Ureter (tissue), 1 donor: Measurements from ENCODE around the gene KRT14. TPM values are rescaled to one million over a fixed set of nuclear protein-coding genes. Genes with fewer than 3 reads are reported as not detected.
A peak's percentile ranks its signal among the peaks of the same experiment; 100 is the strongest.

ENCODE experiments used
- DNase-seq: peaks from one replicate; pipeline ENCODE4 v3.0.0-alpha.2; 2020; ENCODE audit warnings: low spot score
- total RNA-seq: library from RNA; stranded (reverse); gene quantifications from one replicate; pipeline ENCODE4 v1.2.4, GENCODE V29; 2023
- donor health status: DM: yes; HTN: yes; CAD: no.

Gene KRT14
- total RNA-seq, 1 donor from 2014 or later: 0.52 TPM

GRCh38 chr17:41579484-41580243 is 7.0 kb downstream of the KRT14 start:
- peak; percentile 90 for DNase-seq

GRCh38 chr17:41578971-41579370 is 7.7 kb downstream of the KRT14 start:
- DNase-seq: no peak

GRCh38 chr17:41578538-41578937 is 8.2 kb downstream of the KRT14 start:
- DNase-seq: no peak

- DNase-seq: peak; percentile 54
These were observed 10.0 kb downstream of the KRT14 start for GRCh38 chr17:41576740-41577139.

- no peak for DNase-seq
These were observed 11.4 kb downstream of the KRT14 start for GRCh38 chr17:41575336-41575735.

GRCh38 chr17:41571561-41572434 is 14.9 kb downstream of the KRT14 start, which contains the start of gene KRT9:
Gene KRT9 (minus strand): TSS chr17:41572059. CDS start chr17:41571992, 67 bp downstream.
- no peak for DNase-seq

DNA sequence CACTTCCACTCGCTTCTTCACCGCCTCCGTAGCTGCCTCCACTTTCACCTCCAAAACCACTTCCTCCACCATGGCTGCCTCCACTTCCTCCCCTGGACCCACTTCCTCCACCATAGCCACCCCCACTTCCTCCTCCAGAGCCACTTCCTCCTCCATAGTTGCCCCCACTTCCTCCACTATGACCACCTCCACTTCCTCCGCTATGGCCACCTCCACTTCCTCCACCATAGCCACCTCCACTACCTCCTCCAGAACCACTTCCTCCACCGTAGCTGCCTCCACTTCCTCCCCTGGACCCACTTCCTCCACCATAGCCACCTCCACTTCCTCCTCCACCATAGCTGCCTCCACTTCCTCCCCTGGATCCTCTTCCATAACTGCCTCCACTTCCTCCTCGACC is 19.4 kb downstream of the KRT14 start:
- no peak for DNase-seq

DNA sequence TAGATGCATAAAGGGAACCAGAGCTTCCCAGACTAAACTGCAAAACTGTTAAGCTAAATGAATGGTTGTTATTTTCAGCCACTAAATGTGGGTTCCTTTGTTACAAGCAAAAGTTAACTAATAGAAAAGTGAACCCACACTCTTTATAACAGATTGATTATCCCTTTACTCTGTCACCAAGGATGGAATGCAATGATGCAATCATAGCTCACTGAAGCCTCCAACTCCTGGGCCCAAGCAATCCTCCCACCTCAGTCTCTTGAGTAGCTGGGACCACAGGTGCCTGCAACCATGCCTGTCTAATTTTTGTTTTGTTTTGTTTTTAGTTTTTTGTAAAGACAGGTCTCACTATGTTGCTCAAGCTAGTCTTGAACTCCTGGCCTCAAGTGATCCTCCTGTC is 21.4 kb downstream of the KRT14 start:
- DNase-seq: no peak

- no peak for DNase-seq
These were observed 23.0 kb downstream of the KRT14 start for GRCh38 chr17:41563607-41564170.

- no peak for DNase-seq
These were observed 25.1 kb downstream of the KRT14 start for GRCh38 chr17:41561554-41561953.

DNA sequence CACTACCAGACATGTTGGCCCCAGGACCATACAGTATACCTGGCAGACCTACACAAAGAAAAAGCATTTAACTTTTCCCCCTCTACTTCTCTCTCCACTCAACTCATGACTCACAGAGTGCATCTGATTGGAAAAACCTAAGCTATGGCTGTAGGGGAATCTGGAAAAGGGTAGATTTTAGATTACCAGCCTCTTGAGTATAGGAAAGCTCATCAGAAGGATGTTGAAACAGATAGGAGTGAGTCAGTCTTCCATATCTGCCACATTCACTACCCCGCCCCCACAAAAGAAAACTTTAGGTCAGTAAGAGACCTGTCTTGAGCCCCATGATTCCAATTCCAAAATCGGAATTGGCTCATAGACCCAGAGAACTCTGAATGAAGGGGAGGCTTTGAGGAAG is 27.1 kb downstream of the KRT14 start:
- no peak for DNase-seq

- no peak for DNase-seq
These were observed 29.8 kb downstream of the KRT14 start for GRCh38 chr17:41556931-41557330.

DNA sequence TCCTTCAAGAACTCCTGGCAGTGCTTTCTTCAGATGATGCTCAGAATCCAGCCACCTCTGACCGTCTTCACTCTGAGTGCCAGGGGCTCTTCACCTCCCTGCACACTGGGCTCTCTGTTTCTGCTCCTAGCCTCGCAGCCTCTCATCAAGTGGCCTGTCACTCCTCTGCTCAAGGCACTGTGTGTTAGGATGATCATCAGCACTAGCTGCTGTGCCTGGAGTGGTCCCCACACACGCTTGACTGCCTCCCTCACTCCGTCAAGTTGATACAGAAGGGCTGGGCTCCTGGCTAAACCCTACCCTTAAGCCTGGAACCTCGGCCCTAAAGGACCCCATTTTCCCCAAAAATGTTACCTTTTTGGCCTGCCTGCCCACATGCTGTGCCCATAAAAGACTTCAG is 30.4 kb downstream of the KRT14 start:
- DNase-seq: no peak

DNA sequence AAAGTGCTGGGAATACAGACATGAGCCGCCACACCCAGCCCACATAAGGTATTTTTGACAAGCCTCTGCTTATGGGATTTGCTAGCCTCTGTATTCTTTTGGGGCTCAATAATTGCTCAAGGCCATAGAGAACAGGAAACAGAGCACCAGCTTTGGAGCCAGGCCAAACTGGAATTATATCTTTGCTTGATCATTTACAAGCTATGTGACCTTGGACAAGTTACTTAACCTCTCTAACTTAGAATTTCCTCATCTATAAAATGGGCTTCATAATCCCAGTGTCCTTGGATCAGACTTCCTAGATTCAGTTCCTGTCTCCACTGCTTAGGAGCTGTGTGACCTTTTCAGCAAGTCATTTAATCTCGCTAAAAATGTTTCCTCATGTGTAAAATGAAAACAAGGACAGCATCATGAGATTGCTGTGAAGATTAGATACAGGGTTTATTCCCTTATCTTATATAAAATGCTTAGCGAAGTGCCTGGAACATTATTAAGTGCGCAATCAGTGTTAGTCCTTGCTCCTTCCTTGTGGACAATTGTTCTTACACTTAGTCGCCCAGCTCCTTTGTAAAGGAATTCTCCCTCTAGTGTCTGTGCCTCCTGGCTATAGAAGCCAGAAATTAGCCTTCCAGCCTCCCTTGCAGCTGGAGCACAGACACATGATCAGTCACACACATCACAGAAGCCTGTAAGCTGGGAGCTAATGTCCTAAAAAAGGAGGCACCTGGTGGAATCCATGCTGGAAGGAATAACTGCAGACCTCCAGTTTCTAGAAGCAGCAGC is 31.4 kb downstream of the KRT14 start:
- DNase-seq: no peak

DNA sequence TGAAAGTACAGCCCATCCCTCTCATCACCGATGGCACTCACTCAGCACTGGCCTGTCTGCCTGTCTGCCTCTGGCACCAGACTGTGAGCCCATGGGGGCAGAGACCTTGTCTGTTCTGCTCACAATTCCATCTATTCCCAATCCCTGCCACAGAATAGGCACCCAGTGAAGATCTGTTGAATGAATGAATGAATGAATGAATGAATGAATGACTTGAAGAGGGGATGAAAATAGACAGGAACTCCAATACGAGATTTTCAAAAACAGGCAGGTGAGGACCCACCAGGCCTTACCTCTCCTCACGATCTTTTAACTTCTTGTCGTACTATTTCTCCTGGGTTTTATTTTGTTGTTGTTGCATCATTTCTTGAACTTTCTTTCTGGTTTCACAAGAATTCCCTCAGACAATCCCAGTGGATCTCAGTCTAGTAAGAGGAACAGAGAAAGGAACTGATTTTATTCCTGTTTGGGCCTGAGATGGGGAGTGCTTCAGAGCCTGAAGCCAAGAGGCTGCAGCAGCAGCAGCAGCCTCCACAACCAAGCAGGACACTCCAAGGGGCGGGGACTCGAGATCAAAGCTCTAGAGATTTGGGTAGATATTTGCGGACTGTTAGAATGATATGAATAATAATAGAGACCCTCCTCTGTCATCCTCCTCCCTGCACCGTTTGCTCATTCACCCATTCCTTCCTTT is 32.6 kb downstream of the KRT14 start:
- no peak for DNase-seq

DNA sequence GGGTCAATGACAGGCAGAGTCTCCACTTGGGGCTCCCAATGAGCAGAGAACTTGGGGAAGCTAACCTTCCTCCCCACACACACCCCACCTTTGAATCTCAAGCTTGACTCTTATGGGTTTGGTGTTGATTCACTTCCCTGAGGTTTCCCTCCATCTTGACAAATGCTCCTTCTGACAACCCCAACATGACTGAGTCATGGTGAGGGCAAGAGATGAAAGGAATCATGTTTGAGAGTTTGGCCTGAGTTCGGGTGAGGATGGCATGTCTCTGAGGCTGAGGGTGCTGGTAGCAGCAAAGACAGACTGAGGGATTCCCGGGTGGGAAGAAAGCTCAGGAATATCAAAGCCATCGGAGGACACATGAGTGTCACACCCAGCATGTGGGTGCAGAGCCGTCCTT is 33.5 kb downstream of the KRT14 start:
- no peak for DNase-seq

DNA sequence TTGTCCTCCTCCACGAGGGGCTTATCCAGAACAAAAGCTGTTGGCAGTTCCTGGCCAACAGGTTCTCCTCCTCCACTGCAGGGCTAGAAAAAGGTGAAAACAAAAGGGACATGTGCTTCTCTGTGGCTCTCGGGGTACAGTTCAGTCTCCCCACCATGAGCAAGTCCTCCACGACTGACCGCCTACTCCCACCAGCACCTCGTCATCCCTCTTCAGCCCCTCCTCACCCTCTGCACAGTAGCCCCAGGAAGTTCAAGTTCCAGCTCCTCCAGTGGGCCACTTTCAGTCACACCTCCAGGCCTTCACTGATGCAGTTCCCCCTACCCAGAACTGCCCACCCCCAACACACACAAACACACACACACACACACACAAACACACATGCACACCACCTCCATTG is 34.2 kb downstream of the KRT14 start:
- DNase-seq: no peak

- DNase-seq: no peak
These were observed 35.3 kb downstream of the KRT14 start for GRCh38 chr17:41551365-41551764.

- peak; percentile 59 for DNase-seq
These were observed 37.1 kb downstream of the KRT14 start for GRCh38 chr17:41549596-41550039.

- peak; percentile 91 for DNase-seq
These were observed 37.7 kb downstream of the KRT14 start for GRCh38 chr17:41548844-41549595.
